ENCODE results near the gene MARCHF3. TPM values are rescaled to one million over a fixed set of nuclear protein-coding genes. Genes with fewer than 3 reads are reported as not detected.

Gene MARCHF3
- total and polyA plus RNA-seq, 10 of the 15 experiments (the other 5 are each of a cell fraction or from before 2014, with no cell fraction given) = 3.6 to 24.1 (median 11.3) TPM

GRCh38 chr5:126837906-126838539, 192.3 kb downstream of the MARCHF3 start (continued):
- TF ChIP-seq EGR1 (IDR thresholded peaks at IDR 0.05; ENCODE audit: borderline replicate concordance in 1 of 2, low read depth in 2 of 2, low read length in 2 of 2) (no peak), SMC3 (IDR thresholded peaks at IDR 0.05; ENCODE audit: borderline replicate concordance, low read length) (peak; percentile 18; the same call in 1 of the 2 replicates)

GRCh38 chr5:126837242-126837641, 193.1 kb downstream of the MARCHF3 start:
- intact Hi-C loops (cut with micrococcal nuclease; ENCODE audit: unreplicated experiment) = no loop called here
- ATAC-seq (no peak), DNase-seq (ENCODE audit: low read depth, low spot score) (no peak), FAIRE-seq (no peak)
- POLR2A ChIA-PET = interaction anchor here (0.7 kb wide), 2 partner anchors 36 to 59 kb away, joined by 3 to 4 read pairs; no protein-coding TSS in a partner anchor
- H3K4me1 ChIP-seq (ENCODE audit: control insufficient read depth, insufficient read depth, low read length) = no peaks in the 10 kb centered on the region
- no peaks in the 10 kb centered on the region for H4K20me1 ChIP-seq (ENCODE audit: control insufficient read depth, insufficient read depth)
- H3K4me3 ChIP-seq = no peak overlapping the region
- H3K27ac ChIP-seq (ENCODE audit: control insufficient read depth, insufficient read depth) = no peak overlapping the region
- in situ Hi-C loops (cut with MboI) = no loop called here
- H3K4me2 ChIP-seq (ENCODE audit: control insufficient read depth, insufficient read depth) = no peak overlapping the region
- no peaks in the 10 kb centered on the region for H3K27me3 ChIP-seq (replicated peaks in 1 of 2; ENCODE audit: control insufficient read depth in 2 of 2, insufficient read depth in 2 of 2, low read length in 1 of 2)
- H3K9me3 ChIP-seq (replicated peaks; ENCODE audit: control insufficient read depth, insufficient read depth, low read length) = no peaks in the 10 kb centered on the region
- BruUV-seq (replicated peaks) = no TSS peak
- CTCF ChIA-PET = interaction anchor here (0.6 to 2.0 kb wide), 13 partner anchors 12 to 609 kb away, joined by 3 to 10 read pairs (median 4); no protein-coding TSS in a partner anchor
- TF ChIP-seq CHD4 (IDR thresholded peaks at IDR 0.05) (no peak), NBN (IDR thresholded peaks at IDR 0.05) (no peak), SIX5 (IDR thresholded peaks at IDR 0.05; ENCODE audit: low read depth, low read length, severe bottlenecking) (no peak), BCLAF1 (IDR thresholded peaks at IDR 0.05) (no peak)
- H3K79me2 ChIP-seq (ENCODE audit: control insufficient read depth, insufficient read depth, low read length) = no peaks in the 10 kb centered on the region
- no peak overlapping the region for H2AFZ ChIP-seq (ENCODE audit: control insufficient read depth, low read depth, low read length)
- peaks cover 11 to 14% of the 10 kb centered on the region in 2 experiments for H3K36me3 ChIP-seq (ENCODE audit: control insufficient read depth in 2 of 2, insufficient read depth in 2 of 2, low read length in 1 of 2)
- H3K9ac ChIP-seq (ENCODE audit: control insufficient read depth, insufficient read depth, low read length) = no peak overlapping the region
- 98% methylated on average over 4 of the region's 4 CpGs for WGBS (ENCODE audit: insufficient coverage, insufficient replicate concordance, low lambda C conversion rate, missing lambda C conversion rate)
- RAD21 ChIA-PET (ENCODE audit: unreplicated experiment) = interaction anchor here (0.6 to 1.7 kb wide), 7 partner anchors 12 to 655 kb away, joined by 3 to 5 read pairs (median 3); no protein-coding TSS in a partner anchor
- SMC1A ChIA-PET (ENCODE audit: uncharacterized antibody, unreplicated experiment) = interaction anchor here (0.6 to 2.2 kb wide), 12 partner anchors 11 to 476 kb away, joined by 3 to 9 read pairs (median 4); no protein-coding TSS in a partner anchor

All from GM12878 (cell line).